ENCODE results near the gene UCMA. TPM values are rescaled to one million over a fixed set of nuclear protein-coding genes. Genes with fewer than 3 reads are reported as not detected.

The UCMA gene
- total and polyA plus RNA-seq, 2 of the 4 experiments (the other 2 are of a cell fraction) = not detected

DNA sequence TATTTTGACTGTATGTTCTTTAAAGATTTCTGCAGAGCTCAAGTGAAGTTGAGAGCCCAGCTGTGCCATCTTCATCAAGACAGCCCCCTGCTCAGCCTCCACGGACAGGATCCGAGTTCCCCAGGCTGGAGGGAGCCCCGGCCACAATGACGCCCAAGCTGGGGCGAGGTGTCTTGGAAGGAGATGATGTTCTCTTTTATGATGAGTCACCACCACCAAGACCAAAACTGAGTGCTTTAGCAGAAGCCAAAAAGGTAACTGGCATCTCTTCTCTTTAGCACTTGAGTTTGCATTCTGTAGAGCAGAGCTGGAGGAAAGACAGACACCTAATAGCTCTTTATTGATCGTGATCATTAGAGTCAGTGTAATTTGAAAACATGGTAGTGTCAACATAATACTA lies 39.2 kb downstream of the UCMA start:
- Histone ChIP-seq H3K4me3 (ENCODE audit: insufficient read depth, low read depth, low read length) (no peak overlapping the region), H4K5ac (ENCODE audit: low read depth, low read length) (no peak overlapping the region), H2BK120ac (ENCODE audit: low read depth, low read length) (no peak overlapping the region), H3K79me1 (ENCODE audit: low read depth in 1 of 2, low read length in 2 of 2) (no peaks in the 10 kb centered on the region), H3K36me3 (ENCODE audit: control insufficient read depth, insufficient read depth, low read length) (peaks cover 1% of the 10 kb centered on the region; the same call in 1 of the 2 replicates), H4K8ac (ENCODE audit: low read depth in 2 of 2, low read length in 2 of 2) (no peak overlapping the region), H2AK5ac (ENCODE audit: low read depth, low read length) (no peak overlapping the region), H2BK15ac (ENCODE audit: low read depth, low read length) (no peak overlapping the region), H2BK5ac (ENCODE audit: low read depth, low read length, poor library complexity, severe bottlenecking) (no peak overlapping the region), H3K4me1 (ENCODE audit: control insufficient read depth, insufficient read depth, low read length) (no peaks in the 10 kb centered on the region), H3K4me2 (ENCODE audit: low read depth, low read length) (no peak overlapping the region), H3K9me3 (ENCODE audit: control insufficient read depth, insufficient read depth, low read length) (no peaks in the 10 kb centered on the region), H2AK9ac (replicated peaks; ENCODE audit: low read depth, low read length, poor library complexity) (no peak overlapping the region), H3K9ac (ENCODE audit: low read depth, low read length) (no peak overlapping the region), H3K23ac (ENCODE audit: low read depth, low read length) (no peak overlapping the region), H3K56ac (ENCODE audit: extremely low read depth, insufficient read depth, low read length) (no peak overlapping the region), H4K20me1 (ENCODE audit: insufficient read depth, low read length) (no peaks in the 10 kb centered on the region), H3K27ac (ENCODE audit: insufficient read depth, low read length) (no peak overlapping the region), H2AFZ (replicated peaks; ENCODE audit: low read length, poor library complexity) (no peak overlapping the region), H3K14ac (replicated peaks; ENCODE audit: low read depth, low read length) (no peak overlapping the region), H3K18ac (ENCODE audit: low read depth, low read length) (no peak overlapping the region), H2BK20ac (ENCODE audit: low read depth, low read length) (no peak overlapping the region), H4K91ac (ENCODE audit: insufficient read depth, low read depth, low read length) (no peak overlapping the region), H3K9me1 (ENCODE audit: insufficient read depth, low read length) (no peaks in the 10 kb centered on the region), H3K4ac (ENCODE audit: low read depth, low read length) (no peak overlapping the region), H3K27me3 (ENCODE audit: control insufficient read depth, insufficient read depth, low read length) (no peaks in the 10 kb centered on the region)
- ChIA-PET CTCF (interaction anchor here (0.6 to 1.6 kb wide), 2 partner anchors 10 to 107 kb away, joined by 3 read pairs; no protein-coding TSS in a partner anchor), POLR2A (ENCODE audit: unreplicated experiment) (no interaction called here)
- intact Hi-C loops (cut with micrococcal nuclease) = no loop called here
- DNase-seq (peak; percentile 2), ATAC-seq (ENCODE audit: low read depth) (no peak)
- dilution Hi-C loops (cut with HindIII; ENCODE audit: low sequenced_read_pairs, unreplicated experiment) = no loop called here
- BruUV-seq (replicated peaks) = no TSS peak
- TF ChIP-seq SMC3 (IDR thresholded peaks at IDR 0.05; ENCODE audit: low read depth, low read length) = no peak
- TF ChIP-seq FOS (IDR thresholded peaks at IDR 0.05; ENCODE audit: low read depth, low read length) = peak; percentile 11; the same call in 1 of the 2 replicates
- no peak for TF ChIP-seq POLR2A (IDR thresholded peaks at IDR 0.05; ENCODE audit: low read depth, low read length)
- no peak for TF ChIP-seq MAZ (IDR thresholded peaks at IDR 0.05; ENCODE audit: borderline replicate concordance, low read depth, low read length)
- TF ChIP-seq, protein P1, sequence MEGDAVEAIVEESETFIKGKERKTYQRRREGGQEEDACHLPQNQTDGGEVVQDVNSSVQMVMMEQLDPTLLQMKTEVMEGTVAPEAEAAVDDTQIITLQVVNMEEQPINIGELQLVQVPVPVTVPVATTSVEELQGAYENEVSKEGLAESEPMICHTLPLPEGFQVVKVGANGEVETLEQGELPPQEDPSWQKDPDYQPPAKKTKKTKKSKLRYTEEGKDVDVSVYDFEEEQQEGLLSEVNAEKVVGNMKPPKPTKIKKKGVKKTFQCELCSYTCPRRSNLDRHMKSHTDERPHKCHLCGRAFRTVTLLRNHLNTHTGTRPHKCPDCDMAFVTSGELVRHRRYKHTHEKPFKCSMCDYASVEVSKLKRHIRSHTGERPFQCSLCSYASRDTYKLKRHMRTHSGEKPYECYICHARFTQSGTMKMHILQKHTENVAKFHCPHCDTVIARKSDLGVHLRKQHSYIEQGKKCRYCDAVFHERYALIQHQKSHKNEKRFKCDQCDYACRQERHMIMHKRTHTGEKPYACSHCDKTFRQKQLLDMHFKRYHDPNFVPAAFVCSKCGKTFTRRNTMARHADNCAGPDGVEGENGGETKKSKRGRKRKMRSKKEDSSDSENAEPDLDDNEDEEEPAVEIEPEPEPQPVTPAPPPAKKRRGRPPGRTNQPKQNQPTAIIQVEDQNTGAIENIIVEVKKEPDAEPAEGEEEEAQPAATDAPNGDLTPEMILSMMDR (conservative IDR thresholded peaks at IDR 0.05; ENCODE audit: low read depth, low read length) = no peak
- WGBS, 2 experiments (ENCODE audit: extremely low coverage in 2 of 2, insufficient read length in 1 of 2) = no CpG with 5 or more reads among the region's 6 CpGs
- in situ Hi-C loops (cut with MboI; ENCODE audit: low sequenced_read_pairs) = no loop called here
